NCI-H345 (cell line): ENCODE measurements around the gene DACT2.
"Not testable (repeated sequence)": the region's sequence is repeated elsewhere in the genome, so short reads cannot be mapped to it uniquely, and the experiment has no call there.

ENCODE experiments used
- DNase-seq: peaks from one replicate; lab custom pipeline; 2025; lab: John Stamatoyannopoulos, UW

The DACT2 gene

GRCh38 chr6:168303982-168304751 lies 15.4 kb downstream of the DACT2 start:
- DNase-seq = no peak

- peak; percentile 14 for DNase-seq
Measured at GRCh38 chr6:168302534-168302933, 17.0 kb downstream of the DACT2 start.

- peak; percentile 94 for DNase-seq
Measured at GRCh38 chr6:168301648-168302398, 17.8 kb downstream of the DACT2 start.

- no peak for DNase-seq
Measured at GRCh38 chr6:168300975-168301647, 18.5 kb downstream of the DACT2 start.

- no peak for DNase-seq
Measured at GRCh38 chr6:168299541-168300511, 19.8 kb downstream of the DACT2 start.

GRCh38 chr6:168297643-168298042 lies 21.9 kb downstream of the DACT2 start:
- no peak for DNase-seq

GRCh38 chr6:168294901-168295300 lies 24.7 kb downstream of the DACT2 start:
- no peak for DNase-seq

GRCh38 chr6:168293636-168294530 lies 25.7 kb downstream of the DACT2 start:
- DNase-seq = no peak

- DNase-seq = peak; percentile 59
Measured at GRCh38 chr6:168292826-168293225, 26.8 kb downstream of the DACT2 start.

- no peak for DNase-seq
Measured at GRCh38 chr6:168291450-168291849, 28.1 kb downstream of the DACT2 start.

- DNase-seq = no peak
Measured at GRCh38 chr6:168290095-168290494, 29.5 kb downstream of the DACT2 start.

GRCh38 chr6:168289571-168289962 lies 30.0 kb downstream of the DACT2 start:
- DNase-seq = no peak

GRCh38 chr6:168288781-168289570 lies 30.6 kb downstream of the DACT2 start:
- no peak for DNase-seq

- DNase-seq = not testable (repeated sequence)
Measured at GRCh38 chr6:168287460-168287859, 32.1 kb downstream of the DACT2 start.

GRCh38 chr6:168286771-168287446 lies 32.7 kb downstream of the DACT2 start:
- not testable (repeated sequence) for DNase-seq

GRCh38 chr6:168286116-168286515 lies 33.5 kb downstream of the DACT2 start:
- DNase-seq = no peak

GRCh38 chr6:168285456-168285855 lies 34.1 kb downstream of the DACT2 start:
- DNase-seq = no peak

- no peak for DNase-seq
Measured at GRCh38 chr6:168284187-168284586, 35.4 kb downstream of the DACT2 start.

- DNase-seq = no peak
Measured at GRCh38 chr6:168283686-168284025, 35.9 kb downstream of the DACT2 start.
